C4-2B (cell line): ENCODE data around the gene FGD5.

Source experiments
- ZFX ChIP-seq: fragments of 450-650 bp; IDR thresholded peaks from 2 replicates; pipeline ENCODE4 v1.6.1; 2017
- TF ChIP-seq, protein P1 (sequence below): fragments of 450-650 bp; conservative IDR thresholded peaks from 2 replicates; pipeline ENCODE4 v1.5.1; 2017; ENCODE audit warnings: mild to moderate bottlenecking

DNA sequence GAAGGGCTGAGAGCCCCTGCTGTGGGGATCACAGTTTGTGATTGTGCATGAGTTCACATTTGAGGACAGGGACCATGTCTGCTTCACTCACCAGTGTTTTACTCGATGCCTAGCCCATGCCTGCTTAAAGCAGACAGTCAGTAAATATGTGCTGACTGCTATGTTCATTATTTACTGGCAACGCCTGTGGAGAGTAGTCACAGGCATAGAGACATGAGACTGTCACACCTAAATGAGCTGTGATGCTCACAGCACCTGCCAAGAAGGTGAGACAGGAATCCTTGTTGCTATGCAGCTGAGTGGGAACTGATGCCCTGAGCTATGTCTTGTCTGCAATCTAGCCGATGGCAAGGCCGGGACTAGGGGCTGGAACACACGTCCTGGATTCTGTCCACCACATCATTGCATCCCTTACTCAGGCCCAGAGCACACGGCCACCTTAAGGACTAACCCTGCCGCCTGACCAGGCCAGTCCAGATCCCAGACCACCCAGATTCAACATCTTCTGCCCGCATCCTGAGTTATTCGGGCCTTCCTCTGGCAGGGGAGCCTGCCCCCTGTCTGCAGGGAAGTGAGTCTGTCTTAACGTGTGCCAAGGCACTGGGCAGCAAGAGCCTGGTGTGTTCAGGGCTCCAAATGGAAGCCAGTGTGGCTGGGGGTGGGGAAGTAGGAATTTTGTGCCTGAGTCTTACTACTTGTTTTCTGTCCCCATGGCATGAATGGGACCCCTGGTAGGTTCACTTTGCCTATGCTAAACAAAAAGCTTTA lies 44.8 kb downstream of the FGD5 start:
- TF ChIP-seq, protein P1, sequence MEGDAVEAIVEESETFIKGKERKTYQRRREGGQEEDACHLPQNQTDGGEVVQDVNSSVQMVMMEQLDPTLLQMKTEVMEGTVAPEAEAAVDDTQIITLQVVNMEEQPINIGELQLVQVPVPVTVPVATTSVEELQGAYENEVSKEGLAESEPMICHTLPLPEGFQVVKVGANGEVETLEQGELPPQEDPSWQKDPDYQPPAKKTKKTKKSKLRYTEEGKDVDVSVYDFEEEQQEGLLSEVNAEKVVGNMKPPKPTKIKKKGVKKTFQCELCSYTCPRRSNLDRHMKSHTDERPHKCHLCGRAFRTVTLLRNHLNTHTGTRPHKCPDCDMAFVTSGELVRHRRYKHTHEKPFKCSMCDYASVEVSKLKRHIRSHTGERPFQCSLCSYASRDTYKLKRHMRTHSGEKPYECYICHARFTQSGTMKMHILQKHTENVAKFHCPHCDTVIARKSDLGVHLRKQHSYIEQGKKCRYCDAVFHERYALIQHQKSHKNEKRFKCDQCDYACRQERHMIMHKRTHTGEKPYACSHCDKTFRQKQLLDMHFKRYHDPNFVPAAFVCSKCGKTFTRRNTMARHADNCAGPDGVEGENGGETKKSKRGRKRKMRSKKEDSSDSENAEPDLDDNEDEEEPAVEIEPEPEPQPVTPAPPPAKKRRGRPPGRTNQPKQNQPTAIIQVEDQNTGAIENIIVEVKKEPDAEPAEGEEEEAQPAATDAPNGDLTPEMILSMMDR = no peak
- no peak for TF ChIP-seq ZFX
